ENCODE measurements around the gene RHEB.

GRCh38 chr7:151524845-151525244, 5.2 kb upstream of the RHEB start:
- TF ChIP-seq, protein P1, sequence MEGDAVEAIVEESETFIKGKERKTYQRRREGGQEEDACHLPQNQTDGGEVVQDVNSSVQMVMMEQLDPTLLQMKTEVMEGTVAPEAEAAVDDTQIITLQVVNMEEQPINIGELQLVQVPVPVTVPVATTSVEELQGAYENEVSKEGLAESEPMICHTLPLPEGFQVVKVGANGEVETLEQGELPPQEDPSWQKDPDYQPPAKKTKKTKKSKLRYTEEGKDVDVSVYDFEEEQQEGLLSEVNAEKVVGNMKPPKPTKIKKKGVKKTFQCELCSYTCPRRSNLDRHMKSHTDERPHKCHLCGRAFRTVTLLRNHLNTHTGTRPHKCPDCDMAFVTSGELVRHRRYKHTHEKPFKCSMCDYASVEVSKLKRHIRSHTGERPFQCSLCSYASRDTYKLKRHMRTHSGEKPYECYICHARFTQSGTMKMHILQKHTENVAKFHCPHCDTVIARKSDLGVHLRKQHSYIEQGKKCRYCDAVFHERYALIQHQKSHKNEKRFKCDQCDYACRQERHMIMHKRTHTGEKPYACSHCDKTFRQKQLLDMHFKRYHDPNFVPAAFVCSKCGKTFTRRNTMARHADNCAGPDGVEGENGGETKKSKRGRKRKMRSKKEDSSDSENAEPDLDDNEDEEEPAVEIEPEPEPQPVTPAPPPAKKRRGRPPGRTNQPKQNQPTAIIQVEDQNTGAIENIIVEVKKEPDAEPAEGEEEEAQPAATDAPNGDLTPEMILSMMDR (IDR thresholded peaks at IDR 0.05; ENCODE audit: poor library complexity) = no peak
- TF ChIP-seq EZH2phosphoT487 (IDR thresholded peaks at IDR 0.05; ENCODE audit: low read depth, severe bottlenecking, unreplicated experiment) = no peak
- no peak for TF ChIP-seq EZH2 (IDR thresholded peaks at IDR 0.05; ENCODE audit: borderline replicate concordance)

Measured in hepatocyte (in vitro differentiated cells).